Uterus (tissue), 4 donors: ENCODE results near the gene ST6GALNAC2. TPM values are rescaled to one million over a fixed set of nuclear protein-coding genes. Genes with fewer than 3 reads are reported as not detected.

Experiments
- DNase-seq, 2 donors: peaks; one replicate each; pipeline ENCODE4 v3.0.0-alpha.2; 2019 to 2020
- H3K27ac ChIP-seq, 2 donors: fragments of 200-600 bp; sonication (generic); 1 replicate in 1 of 2; 2 replicates in 1 of 2; pipeline ENCODE4 v1.5.1; 2016 to 2018
- H3K27me3 ChIP-seq, 2 donors: fragments of 200-600 bp; sonication (generic); one replicate each; pipeline ENCODE4 v1.5.1; 2018 to 2019; ENCODE audit warnings: control low read depth in 1 of 2
- H3K36me3 ChIP-seq, 2 donors: fragments of 200-600 bp; sonication (generic); one replicate each; pipeline ENCODE4 v1.5.1; 2019; ENCODE audit warnings: control low read depth in 1 of 2
- H3K4me1 ChIP-seq, 2 donors: fragments of 200-600 bp; sonication (generic); one replicate each; pipeline ENCODE4 v1.5.1; 2018 to 2019; ENCODE audit warnings: control low read depth in 1 of 2
- H3K4me3 ChIP-seq, 2 donors: fragments of 200-600 bp; sonication (generic); 1 replicate in 1 of 2; 2 replicates in 1 of 2; pipeline ENCODE4 v1.5.1; 2018 to 2019; ENCODE audit warnings: mild to moderate bottlenecking in 1 of 2
- H3K9me3 ChIP-seq, 2 donors: fragments of 200-600 bp; sonication (generic); one replicate each; pipeline ENCODE4 v1.5.1; 2019; ENCODE audit warnings: control low read depth in 1 of 2
- CTCF ChIP-seq, 4 experiments: fragments of 200-600 bp in 2 of 4; fragments of 450-650 bp in 2 of 4; sonication (generic) in 2 of 4; IDR thresholded peaks; one replicate each; pipeline ENCODE4 v1.5.1; 2016 to 2019; ENCODE audit warnings: antibody characterized with exemption in 4 of 4, mild to moderate bottlenecking in 2 of 4, moderate library complexity in 1 of 4
- POLR2A ChIP-seq, 2 donors: fragments of 450-650 bp; IDR thresholded peaks; one replicate each; pipeline ENCODE4 v1.6.1; 2016; ENCODE audit warnings: antibody characterized with exemption in 2 of 2, mild to moderate bottlenecking in 1 of 2, moderate library complexity in 1 of 2
- intact Hi-C: fragments of 100-400 bp; cut with DNase I; formaldehyde crosslinking; loops from one replicate; pipeline ENCODE4 v1.15.1; 2023; ENCODE audit warnings: low total_unique reads
- total RNA-seq, 4 donors: library from RNA; depleted of rRNA in 3 of 4; stranded (reverse); fragments of >200 nt in 3 of 4; gene quantifications; one replicate each; pipeline versions ENCODE4 v1.1.0 to v1.2.4, GENCODE V29; 2014 to 2023
- donor health status: DM: yes; HTN: yes; CAD: no.

ST6GALNAC2 gene
- total RNA-seq, 4 donors from 2014 or later, result 0.59 to 9.5 (median 5.3) TPM; not detected in 1

- Histone ChIP-seq H3K4me1 (peaks cover 0 to 3% of the 10 kb centered on the region in 2 donors), H3K36me3 (no peaks in the 10 kb centered on the region), H3K9me3 (no peaks in the 10 kb centered on the region), H3K27ac (peak overlapping the region; percentile 18 to 43), H3K27me3 (no peaks in the 10 kb centered on the region), H3K4me3 (no peak overlapping the region)
- TF ChIP-seq POLR2A (IDR thresholded peaks at IDR 0.05), result no peak
- TF ChIP-seq CTCF (IDR thresholded peaks at IDR 0.05), result no peak
- no peak for DNase-seq
- intact Hi-C loops, result no loop called here
These were observed 40.9 kb downstream of the ST6GALNAC2 start for GRCh38 chr17:76544546-76545365.

DNA sequence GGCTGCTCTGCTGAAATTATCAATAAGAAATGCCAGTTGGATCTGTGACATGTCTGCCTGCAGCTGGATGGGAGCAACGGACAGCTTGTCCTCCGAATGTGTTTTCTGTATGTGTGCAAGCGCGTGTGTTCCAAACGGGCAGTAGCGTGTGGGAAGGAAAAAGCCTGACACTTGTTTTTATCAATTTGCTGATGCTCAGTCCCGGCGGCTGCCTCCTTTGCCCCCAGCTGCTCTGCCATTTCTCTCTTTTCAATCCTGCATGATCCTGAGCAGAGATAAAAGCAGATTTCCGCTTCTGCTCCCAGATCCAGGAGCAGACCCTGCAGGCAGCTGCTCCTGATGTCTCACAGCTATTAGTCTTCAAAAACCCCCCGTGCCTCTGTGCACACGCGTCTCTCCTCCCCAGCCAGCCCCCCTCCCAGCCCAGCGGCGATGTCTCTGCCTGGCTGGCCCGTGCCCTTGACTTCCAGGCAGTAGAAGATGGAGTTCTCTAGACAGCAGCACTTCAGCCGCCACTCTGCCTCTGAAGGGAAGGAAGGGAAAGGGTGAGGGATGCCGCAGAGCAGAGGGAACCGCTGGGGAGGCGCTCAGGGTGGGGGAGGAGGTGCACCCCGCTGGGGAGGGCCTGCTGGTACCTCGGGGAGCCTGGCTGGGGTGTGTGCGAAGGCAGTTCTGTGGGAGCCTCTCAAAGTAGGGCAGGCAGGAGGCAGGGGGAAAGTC, 41.7 kb downstream of the ST6GALNAC2 start:
- Histone ChIP-seq H3K4me1 (peaks cover 0 to 3% of the 10 kb centered on the region in 2 donors), H3K27me3 (no peaks in the 10 kb centered on the region), H3K4me3 (no peak overlapping the region), H3K27ac (peak overlapping the region; percentile 18 to 29), H3K9me3 (no peaks in the 10 kb centered on the region), H3K36me3 (no peaks in the 10 kb centered on the region)
- no peak for DNase-seq
- TF ChIP-seq POLR2A (IDR thresholded peaks at IDR 0.05) (no peak), CTCF (IDR thresholded peaks at IDR 0.05) (no peak)
- intact Hi-C loops, result no loop called here

- Histone ChIP-seq H3K4me3 (no peak overlapping the region), H3K4me1 (peaks cover 2 to 3% of the 10 kb centered on the region in 2 donors)
These were observed 42.2 kb downstream of the ST6GALNAC2 start for GRCh38 chr17:76543482-76543825.

DNA sequence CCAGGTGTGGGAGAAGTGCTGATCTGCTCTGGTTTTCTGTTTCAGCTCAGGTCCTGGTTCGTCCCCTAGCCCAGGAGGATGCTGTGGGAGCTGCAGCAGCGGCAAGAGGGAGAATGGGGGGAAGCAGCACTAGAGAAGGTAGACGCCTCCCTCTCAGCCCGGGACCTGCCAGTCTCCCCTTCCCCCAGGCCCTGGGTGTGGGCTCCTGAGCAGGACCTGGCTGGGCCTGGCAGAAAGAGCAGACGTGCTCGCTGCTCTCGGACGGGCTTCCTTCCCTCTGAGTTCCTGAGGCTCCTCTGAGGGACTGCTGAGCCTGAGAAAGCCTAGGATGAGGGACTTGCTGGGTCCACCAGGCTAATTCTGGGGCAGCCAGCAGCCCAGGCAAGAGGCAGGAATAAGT, 42.7 kb downstream of the ST6GALNAC2 start:
- H3K9me3 ChIP-seq, result no peaks in the 10 kb centered on the region
- no peaks in the 10 kb centered on the region for H3K36me3 ChIP-seq
- intact Hi-C loops, result no loop called here
- H3K4me3 ChIP-seq, result no peak overlapping the region
- H3K4me1 ChIP-seq, result peaks cover 3 to 6% of the 10 kb centered on the region in 2 donors
- DNase-seq, result no peak
- H3K27me3 ChIP-seq, result peaks cover 0 to 5% of the 10 kb centered on the region in 2 donors
- TF ChIP-seq CTCF (IDR thresholded peaks at IDR 0.05) (no peak), POLR2A (IDR thresholded peaks at IDR 0.05) (no peak)
- no peak overlapping the region for H3K27ac ChIP-seq

More at GRCh38 chr17:76543482-76543825, 42.2 kb downstream of the ST6GALNAC2 start:
- H3K9me3 ChIP-seq, result no peaks in the 10 kb centered on the region
- no peak overlapping the region for H3K27ac ChIP-seq
- H3K27me3 ChIP-seq, result peaks cover 0 to 1% of the 10 kb centered on the region in 2 donors
- intact Hi-C loops, result no loop called here
- no peak for DNase-seq
- TF ChIP-seq CTCF (IDR thresholded peaks at IDR 0.05) (no peak), POLR2A (IDR thresholded peaks at IDR 0.05) (no peak)
- H3K36me3 ChIP-seq, result no peaks in the 10 kb centered on the region

DNA sequence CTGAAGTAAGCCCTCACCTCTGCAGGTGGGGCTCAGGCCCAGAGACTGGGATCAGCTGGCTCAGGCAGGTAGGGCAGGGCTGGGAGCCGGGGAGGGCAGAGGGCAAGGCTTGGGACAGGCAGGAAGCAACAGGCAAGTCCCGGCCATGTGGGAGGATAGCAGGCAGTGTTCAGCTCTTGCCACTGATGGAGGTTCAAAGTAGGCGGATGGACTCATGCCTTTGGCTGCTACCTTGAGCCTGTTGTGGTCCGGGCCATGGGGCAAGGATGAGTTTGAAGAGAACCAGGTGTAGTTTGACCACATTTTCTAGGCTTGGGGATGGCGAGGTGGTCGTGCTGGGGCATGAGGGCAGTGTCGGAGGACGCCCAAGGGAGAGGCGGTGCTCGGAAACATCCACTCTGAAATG, 43.1 kb downstream of the ST6GALNAC2 start:
- intact Hi-C loops, result no loop called here
- Histone ChIP-seq H3K27ac (no peak overlapping the region), H3K4me1 (peaks cover 3 to 9% of the 10 kb centered on the region in 2 donors), H3K36me3 (no peaks in the 10 kb centered on the region), H3K27me3 (peaks cover 0 to 5% of the 10 kb centered on the region in 2 donors), H3K4me3 (no peak overlapping the region), H3K9me3 (no peaks in the 10 kb centered on the region)
- TF ChIP-seq POLR2A (IDR thresholded peaks at IDR 0.05), result no peak
- TF ChIP-seq CTCF (IDR thresholded peaks at IDR 0.05), result no peak
- DNase-seq, result no peak
